GM23338 (cell line): ENCODE data around the gene BPTF. TPM values are rescaled to one million over a fixed set of nuclear protein-coding genes. Genes with fewer than 3 reads are reported as not detected.

Source experiments
- ATAC-seq: fragments of 200-7000 bp; cut with Tn5 transposase; 3 replicates; pipeline ENCODE4 v1.9.1; 2020
- DNase-seq: peaks from one replicate; pipeline ENCODE4 v3.0.0-alpha.2; 2015; ENCODE audit warnings: low spot score
- H2AFZ ChIP-seq: fragments of 200-600 bp; sonication (generic); 2 replicates; pipeline ENCODE4 v1.8.0; 2016; ENCODE audit warnings: antibody characterized with exemption, mild to moderate bottlenecking, moderate library complexity
- H3F3A ChIP-seq: fragments of 200-600 bp; sonication (generic); replicated peaks from 2 replicates; pipeline ENCODE4 v1.8.0; 2017; ENCODE audit warnings: antibody characterized with exemption, mixed run types, low read depth
- H3K27ac ChIP-seq: fragments of 200-600 bp; sonication (generic); 2 replicates; pipeline ENCODE4 v1.6.1; 2016; ENCODE audit warnings: low read depth
- H3K27me3 ChIP-seq: fragments of 200-600 bp; sonication (generic); 2 replicates; pipeline ENCODE4 v1.8.0; 2016; ENCODE audit warnings: mild to moderate bottlenecking, mixed run types, moderate library complexity; ENCODE audit not compliant: insufficient read depth
- H3K36me3 ChIP-seq: fragments of 200-600 bp; sonication (generic); 2 replicates; pipeline ENCODE4 v1.8.0; 2016; ENCODE audit warnings: mild to moderate bottlenecking; ENCODE audit not compliant: insufficient read depth
- H3K4me1 ChIP-seq: fragments of 200-600 bp; sonication (generic); 2 replicates; pipeline ENCODE4 v1.8.0; 2016; ENCODE audit warnings: mild to moderate bottlenecking, moderate library complexity; ENCODE audit not compliant: insufficient read depth
- H3K4me2 ChIP-seq: fragments of 200-600 bp; sonication (generic); 2 replicates; pipeline ENCODE4 v1.7.1; 2017; ENCODE audit warnings: mixed run types
- H3K4me3 ChIP-seq: fragments of 200-600 bp; sonication (generic); 2 replicates; pipeline ENCODE4 v1.6.1; 2016; ENCODE audit warnings: mixed run types
- H3K79me2 ChIP-seq: fragments of 200-600 bp; sonication (generic); replicated peaks from 2 replicates; pipeline ENCODE4 v1.8.0; 2017; ENCODE audit warnings: mild to moderate bottlenecking; ENCODE audit not compliant: insufficient read depth
- H3K9me2 ChIP-seq: fragments of 200-600 bp; sonication (generic); 2 replicates; pipeline ENCODE4 v1.8.0; 2017; ENCODE audit not compliant: insufficient read depth
- H4K20me1 ChIP-seq: fragments of 200-600 bp; sonication (generic); replicated peaks from 2 replicates; pipeline ENCODE4 v1.8.0; 2017; ENCODE audit warnings: mild to moderate bottlenecking; ENCODE audit not compliant: insufficient read depth
- H3K27ac Mint-ChIP-seq: 2 replicates; pipeline ENCODE4 v1.8.0; 2020; ENCODE audit warnings: inconsistent platforms, mild to moderate bottlenecking, moderate library complexity, mixed read lengths
- H3K27me3 Mint-ChIP-seq: 3 replicates; pipeline ENCODE4 v1.8.0; 2022; ENCODE audit warnings: low read depth, mild to moderate bottlenecking, moderate library complexity, mixed read lengths, inconsistent platforms; ENCODE audit not compliant: insufficient read depth, poor library complexity
- H3K36me3 Mint-ChIP-seq: 3 replicates; pipeline ENCODE4 v1.8.0; 2021; ENCODE audit warnings: low read depth, mild to moderate bottlenecking, inconsistent platforms, moderate library complexity, mixed read lengths
- H3K4me1 Mint-ChIP-seq: 3 replicates; pipeline ENCODE4 v1.8.0; 2020; ENCODE audit warnings: mild to moderate bottlenecking, inconsistent platforms, mixed read lengths
- H3K4me3 Mint-ChIP-seq: 3 replicates; pipeline ENCODE4 v1.8.0; 2021; ENCODE audit warnings: moderate library complexity, mild to moderate bottlenecking, inconsistent platforms, mixed read lengths
- H3K9me3 Mint-ChIP-seq: 3 replicates; pipeline ENCODE4 v1.8.0; 2020; ENCODE audit warnings: moderate library complexity, mild to moderate bottlenecking, inconsistent platforms, mixed read lengths
- CREB1 ChIP-seq: fragments of 250-450 bp; sonication (Bioruptor Pico); IDR thresholded peaks from 2 replicates; pipeline ENCODE4 v1.5.0; 2020; ENCODE audit warnings: low read depth, mild to moderate bottlenecking, moderate library complexity
- CTCF ChIP-seq, 2 experiments: fragments of 200-600 bp in 1 of 2; sonication (generic) in 1 of 2; conservative IDR thresholded peaks; 2 replicates each; pipeline versions ENCODE4 v1.5.1 to v1.6.1; 2016 to 2017; ENCODE audit warnings: antibody characterized with exemption in 2 of 2, low read depth in 2 of 2, mild to moderate bottlenecking in 2 of 2, moderate library complexity in 1 of 2
- ETS1 ChIP-seq: IDR thresholded peaks from 2 replicates; pipeline ENCODE4 v1.6.1; 2016; ENCODE audit warnings: antibody characterized with exemption
- EZH2 ChIP-seq: fragments of 200-600 bp; sonication (generic); IDR thresholded peaks from one replicate; pipeline ENCODE4 v1.8.0; 2017; ENCODE audit warnings: antibody characterized with exemption, mild to moderate bottlenecking, low read depth; ENCODE audit not compliant: unreplicated experiment
- EZH2phosphoT487 ChIP-seq: fragments of 200-600 bp; sonication (generic); IDR thresholded peaks from one replicate; pipeline ENCODE4 v1.8.1; 2018; ENCODE audit warnings: antibody characterized with exemption; ENCODE audit not compliant: unreplicated experiment
- JUNB ChIP-seq: IDR thresholded peaks from one replicate; pipeline ENCODE4 v1.6.1; 2016; ENCODE audit warnings: antibody characterized with exemption; ENCODE audit not compliant: unreplicated experiment
- NANOG ChIP-seq: IDR thresholded peaks from 2 replicates; pipeline ENCODE4 v1.6.1; 2016; ENCODE audit warnings: antibody characterized with exemption, borderline replicate concordance
- POLR2AphosphoS5 ChIP-seq: IDR thresholded peaks from 2 replicates; pipeline ENCODE4 v1.6.1; 2016; ENCODE audit warnings: antibody characterized with exemption, low read depth
- REST ChIP-seq: IDR thresholded peaks from one replicate; pipeline ENCODE4 v1.6.1; 2018; ENCODE audit warnings: antibody characterized with exemption; ENCODE audit not compliant: unreplicated experiment
- STAT1 ChIP-seq: IDR thresholded peaks from one replicate; pipeline ENCODE4 v1.6.1; 2016; ENCODE audit warnings: antibody characterized with exemption; ENCODE audit not compliant: unreplicated experiment
- ZNF114 ChIP-seq: fragments of 250-450 bp; sonication (Bioruptor Pico); IDR thresholded peaks from 2 replicates; pipeline ENCODE4 v1.5.0; 2020; ENCODE audit warnings: mild to moderate bottlenecking, moderate library complexity
- ZNF331 ChIP-seq: fragments of 250-450 bp; sonication (Bioruptor Pico); IDR thresholded peaks from 2 replicates; pipeline ENCODE4 v1.5.0; 2020; ENCODE audit warnings: low read depth, mild to moderate bottlenecking, moderate library complexity
- ZNF462 ChIP-seq: fragments of 250-450 bp; sonication (Bioruptor Pico); IDR thresholded peaks from 2 replicates; pipeline ENCODE4 v1.5.0; 2020; ENCODE audit warnings: mild to moderate bottlenecking, moderate library complexity
- polyA plus RNA-seq: library from polyadenylated mRNA; unstranded; fragments of >200 nt; fragmentation: Nextera tagmentation; extraction: Ambion mirVana; gene quantifications from 2 replicates; pipeline ENCODE4 v1.2.1, GENCODE V29; 2016
- total RNA-seq: library from RNA; depleted of rRNA; stranded (reverse); fragments of >200 nt; shearing (Covaris generic); gene quantifications from 2 replicates; pipeline ENCODE4 v1.2.3, GENCODE V29; 2014

The BPTF gene
- total and polyA plus RNA-seq, 2 experiments from 2014 or later: 161 to 179 TPM

- no peak for ATAC-seq
- H3K4me1 Mint-ChIP-seq: no peaks in the 10 kb centered on the region
- DNase-seq: no peak
- H3K27ac Mint-ChIP-seq: no peak overlapping the region
- H3K9me2 ChIP-seq: no peaks in the 10 kb centered on the region
- H3K4me3 ChIP-seq: no peak overlapping the region
- no peaks in the 10 kb centered on the region for H3K4me1 ChIP-seq
- no peaks in the 10 kb centered on the region for H4K20me1 ChIP-seq
- H3K4me3 Mint-ChIP-seq: no peak overlapping the region
- TF ChIP-seq REST: no peak
- no peak for TF ChIP-seq CREB1 (CRISPR knock-in tag)
- TF ChIP-seq NANOG: no peak
- TF ChIP-seq EZH2phosphoT487: no peak
- no peak for TF ChIP-seq ETS1
- no peak for TF ChIP-seq POLR2AphosphoS5
- TF ChIP-seq EZH2: no peak
- TF ChIP-seq ZNF331 (CRISPR knock-in tag): no peak
- TF ChIP-seq JUNB: no peak
- TF ChIP-seq ZNF114: no peak
- TF ChIP-seq CTCF (conservative IDR thresholded peaks at IDR 0.05; ENCODE audit: low read depth in 2 of 2): no peak
- TF ChIP-seq ZNF462 (CRISPR knock-in tag): no peak
- no peak for TF ChIP-seq STAT1
- H3F3A ChIP-seq: no peaks in the 10 kb centered on the region
- no peaks in the 10 kb centered on the region for H3K27me3 ChIP-seq
- no peaks in the 10 kb centered on the region for H3K9me3 Mint-ChIP-seq
- H3K79me2 ChIP-seq: no peaks in the 10 kb centered on the region
- H3K4me2 ChIP-seq: no peak overlapping the region
- H3K27me3 Mint-ChIP-seq: no peaks in the 10 kb centered on the region
- peak overlapping the region; percentile 74; the same call in 1 of the 2 replicates for H2AFZ ChIP-seq
- H3K36me3 Mint-ChIP-seq: no peaks in the 10 kb centered on the region
- no peak overlapping the region for H3K27ac ChIP-seq
- H3K36me3 ChIP-seq: no peaks in the 10 kb centered on the region
Observed at GRCh38 chr17:68004201-68004600, 178.9 kb downstream of the BPTF start.
